ENCODE measurements around the gene VAT1L. TPM values are rescaled to one million over a fixed set of nuclear protein-coding genes. Genes with fewer than 3 reads are reported as not detected.
A peak's percentile ranks its signal among the peaks of the same experiment; 100 is the strongest.

Gene VAT1L
- total RNA-seq, 1 experiment from 2014 or later: 19.1 TPM

DNA sequence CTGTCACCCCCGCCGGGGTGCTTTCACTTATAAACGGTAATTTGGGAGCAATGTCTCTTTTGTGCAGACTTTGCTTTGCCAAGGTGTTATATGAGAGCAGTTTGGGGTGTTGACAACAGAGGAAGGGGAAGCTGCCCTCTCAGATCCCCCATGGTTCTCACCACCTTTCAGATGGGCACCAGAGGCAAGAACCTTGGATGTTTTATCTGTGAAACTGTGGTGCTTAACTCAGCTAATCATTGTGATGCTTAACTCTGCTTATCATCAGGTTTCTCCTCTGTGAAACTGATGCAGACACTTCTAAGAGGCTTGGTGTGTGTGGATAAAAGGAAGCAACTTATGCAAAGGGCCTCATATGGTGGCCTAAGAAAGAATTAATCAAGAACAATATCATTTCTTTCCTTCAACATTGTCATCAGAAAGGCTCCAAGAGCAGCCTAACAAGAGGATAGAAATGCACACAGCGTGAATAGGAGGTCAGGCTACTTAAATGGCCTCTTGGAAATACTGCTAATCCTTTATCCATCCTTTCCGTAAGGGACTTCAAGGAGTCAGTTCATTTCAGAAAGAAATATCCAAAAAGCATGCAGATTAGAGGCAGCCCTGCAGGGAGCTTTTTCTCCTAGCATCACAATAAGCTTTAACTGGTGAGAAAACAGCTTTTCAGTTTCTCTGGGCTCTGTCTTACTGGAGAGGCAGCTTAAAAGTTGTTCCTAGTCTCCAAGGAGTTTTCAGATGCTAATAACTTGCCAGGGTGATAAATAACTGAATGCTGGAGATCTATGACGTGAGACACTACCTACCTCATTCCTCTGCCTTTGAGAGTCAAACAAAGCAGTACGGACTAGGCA lies 178.9 kb downstream of the VAT1L start (continued):
- TF ChIP-seq ZNF512 (CRISPR knock-in tag; IDR thresholded peaks at IDR 0.05; ENCODE audit: borderline replicate concordance) (no peak), ZNF219 (CRISPR knock-in tag; IDR thresholded peaks at IDR 0.05; ENCODE audit: borderline replicate concordance) (no peak), CBFB (CRISPR knock-in tag; IDR thresholded peaks at IDR 0.05; ENCODE audit: low read depth) (no peak), ZNF263 (CRISPR knock-in tag; IDR thresholded peaks at IDR 0.05; ENCODE audit: low read depth) (no peak), ZNF317 (CRISPR knock-in tag; IDR thresholded peaks at IDR 0.05; ENCODE audit: borderline replicate concordance, low read depth) (no peak), ZSCAN18 (CRISPR knock-in tag; IDR thresholded peaks at IDR 0.05) (0 out of 2 replicates have a peak, but pooled peaks have one; percentile 78), SOX15 (CRISPR knock-in tag; IDR thresholded peaks at IDR 0.05) (no peak), ZNF138 (CRISPR knock-in tag; conservative IDR thresholded peaks at IDR 0.05) (no peak), TCF7 (CRISPR knock-in tag; IDR thresholded peaks at IDR 0.05; ENCODE audit: low read depth) (no peak), GRHL2 (CRISPR knock-in tag; IDR thresholded peaks at IDR 0.05; ENCODE audit: insufficient replicate concordance, severe bottlenecking) (no peak), FOXK1 (CRISPR knock-in tag; IDR thresholded peaks at IDR 0.05) (peak; percentile 42), JAZF1 (CRISPR knock-in tag; IDR thresholded peaks at IDR 0.05) (no peak), PRRX2 (CRISPR knock-in tag; IDR thresholded peaks at IDR 0.05) (no peak), SMAD3 (CRISPR knock-in tag; IDR thresholded peaks at IDR 0.05; ENCODE audit: borderline replicate concordance) (no peak), SMAD4 (CRISPR knock-in tag; IDR thresholded peaks at IDR 0.05) (no peak), ZBTB21 (CRISPR knock-in tag; IDR thresholded peaks at IDR 0.05; ENCODE audit: borderline replicate concordance) (peak; percentile 80)
- TF ChIP-seq, protein P1, sequence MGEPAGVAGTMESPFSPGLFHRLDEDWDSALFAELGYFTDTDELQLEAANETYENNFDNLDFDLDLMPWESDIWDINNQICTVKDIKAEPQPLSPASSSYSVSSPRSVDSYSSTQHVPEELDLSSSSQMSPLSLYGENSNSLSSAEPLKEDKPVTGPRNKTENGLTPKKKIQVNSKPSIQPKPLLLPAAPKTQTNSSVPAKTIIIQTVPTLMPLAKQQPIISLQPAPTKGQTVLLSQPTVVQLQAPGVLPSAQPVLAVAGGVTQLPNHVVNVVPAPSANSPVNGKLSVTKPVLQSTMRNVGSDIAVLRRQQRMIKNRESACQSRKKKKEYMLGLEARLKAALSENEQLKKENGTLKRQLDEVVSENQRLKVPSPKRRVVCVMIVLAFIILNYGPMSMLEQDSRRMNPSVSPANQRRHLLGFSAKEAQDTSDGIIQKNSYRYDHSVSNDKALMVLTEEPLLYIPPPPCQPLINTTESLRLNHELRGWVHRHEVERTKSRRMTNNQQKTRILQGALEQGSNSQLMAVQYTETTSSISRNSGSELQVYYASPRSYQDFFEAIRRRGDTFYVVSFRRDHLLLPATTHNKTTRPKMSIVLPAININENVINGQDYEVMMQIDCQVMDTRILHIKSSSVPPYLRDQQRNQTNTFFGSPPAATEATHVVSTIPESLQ (CRISPR knock-in tag; IDR thresholded peaks at IDR 0.05): no peak

GRCh38 chr16:77969861-77970260 lies 181.5 kb downstream of the VAT1L start:
- H3K9me3 Mint-ChIP-seq: no peaks in the 10 kb centered on the region
- H3K27me3 Mint-ChIP-seq (ENCODE audit: low read depth): peaks cover 17% of the 10 kb centered on the region
- ChIA-PET POLR2A (interaction anchor here (0.6 kb wide), 1 partner anchor 261 kb away, joined by 9 read pairs; no protein-coding TSS in a partner anchor), CTCF (interaction anchor here (0.6 to 3.8 kb wide), 9 partner anchors 18 to 956 kb away, joined by 3 to 19 read pairs (median 3); partner anchors contain the start of genes VAT1L and WWOX)
- DNase-seq (ENCODE audit: low spot score): no peak
- peaks cover 76% of the 10 kb centered on the region for H3K4me1 Mint-ChIP-seq
- no peak overlapping the region for H3K4me3 Mint-ChIP-seq
- no peaks in the 10 kb centered on the region for H3K36me3 Mint-ChIP-seq
- no peak for ATAC-seq
- 0 out of 2 replicates have a peak overlapping the region, but pooled peaks have one; percentile 88 for H3K27ac Mint-ChIP-seq
- TF ChIP-seq FOXP1 (CRISPR knock-in tag; IDR thresholded peaks at IDR 0.05; ENCODE audit: borderline replicate concordance): no peak
- TF ChIP-seq, protein P2, sequence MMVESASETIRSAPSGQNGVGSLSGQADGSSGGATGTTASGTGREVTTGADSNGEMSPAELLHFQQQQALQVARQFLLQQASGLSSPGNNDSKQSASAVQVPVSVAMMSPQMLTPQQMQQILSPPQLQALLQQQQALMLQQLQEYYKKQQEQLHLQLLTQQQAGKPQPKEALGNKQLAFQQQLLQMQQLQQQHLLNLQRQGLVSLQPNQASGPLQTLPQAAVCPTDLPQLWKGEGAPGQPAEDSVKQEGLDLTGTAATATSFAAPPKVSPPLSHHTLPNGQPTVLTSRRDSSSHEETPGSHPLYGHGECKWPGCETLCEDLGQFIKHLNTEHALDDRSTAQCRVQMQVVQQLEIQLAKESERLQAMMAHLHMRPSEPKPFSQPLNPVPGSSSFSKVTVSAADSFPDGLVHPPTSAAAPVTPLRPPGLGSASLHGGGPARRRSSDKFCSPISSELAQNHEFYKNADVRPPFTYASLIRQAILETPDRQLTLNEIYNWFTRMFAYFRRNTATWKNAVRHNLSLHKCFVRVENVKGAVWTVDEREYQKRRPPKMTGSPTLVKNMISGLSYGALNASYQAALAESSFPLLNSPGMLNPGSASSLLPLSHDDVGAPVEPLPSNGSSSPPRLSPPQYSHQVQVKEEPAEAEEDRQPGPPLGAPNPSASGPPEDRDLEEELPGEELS (CRISPR knock-in tag; IDR thresholded peaks at IDR 0.05): no peak
- TF ChIP-seq TEAD4 (CRISPR knock-in tag; IDR thresholded peaks at IDR 0.05): no peak
- no peak for TF ChIP-seq ZNF671 (CRISPR knock-in tag; IDR thresholded peaks at IDR 0.05)
- no peak for TF ChIP-seq ESRRA (CRISPR knock-in tag; IDR thresholded peaks at IDR 0.05; ENCODE audit: borderline replicate concordance)
- TF ChIP-seq PRDM15 (CRISPR knock-in tag; IDR thresholded peaks at IDR 0.05): no peak
- no peak for TF ChIP-seq HMGXB4 (CRISPR knock-in tag; IDR thresholded peaks at IDR 0.05)
